MM.1S (cell line): Measurements from ENCODE around the gene NFYB.

Source experiments
- DNase-seq: peaks from one replicate; pipeline ENCODE4 v3.0.0-alpha.2; 2015
- H2AFZ ChIP-seq: fragments of 300-600 bp; sonication (generic); 2 replicates; pipeline ENCODE4 v1.6.0; 2016; ENCODE audit warnings: antibody characterized with exemption, low read length
- H3F3A ChIP-seq: fragments of 300-600 bp; sonication (generic); 2 replicates; pipeline ENCODE4 v1.6.1; 2016; ENCODE audit warnings: mild to moderate bottlenecking, antibody characterized with exemption, low read length, moderate library complexity, mixed read lengths; ENCODE audit not compliant: insufficient read depth
- H3K27ac ChIP-seq: fragments of 300-600 bp; sonication (generic); 2 replicates; pipeline ENCODE4 v1.5.1; 2016; ENCODE audit warnings: mild to moderate bottlenecking, low read length
- H3K27me3 ChIP-seq: fragments of 300-600 bp; sonication (generic); replicated peaks from 2 replicates; pipeline ENCODE4 v1.6.0; 2016; ENCODE audit warnings: low read length; ENCODE audit not compliant: insufficient read depth
- H3K36me3 ChIP-seq: fragments of 300-600 bp; sonication (generic); replicated peaks from 2 replicates; pipeline ENCODE4 v1.6.1; 2016; ENCODE audit warnings: mild to moderate bottlenecking, low read length, mixed read lengths; ENCODE audit not compliant: insufficient read depth
- H3K4me1 ChIP-seq: fragments of 300-600 bp; sonication (generic); 2 replicates; pipeline ENCODE4 v1.6.1; 2016; ENCODE audit warnings: low read length, mixed read lengths
- H3K4me2 ChIP-seq: fragments of 300-600 bp; sonication (generic); 2 replicates; pipeline ENCODE4 v1.6.0; 2016; ENCODE audit warnings: low read depth, low read length
- H3K4me3 ChIP-seq: fragments of 300-600 bp; sonication (generic); 2 replicates; pipeline ENCODE4 v1.5.1; 2016; ENCODE audit warnings: low read length, mixed read lengths
- H3K79me2 ChIP-seq: fragments of 300-600 bp; sonication (generic); 2 replicates; pipeline ENCODE4 v1.6.1; 2016; ENCODE audit warnings: mixed run types, low read length, mixed read lengths
- H3K9ac ChIP-seq: fragments of 300-600 bp; sonication (generic); 2 replicates; pipeline ENCODE4 v1.6.1; 2016; ENCODE audit warnings: low read length, mixed read lengths
- H3K9me2 ChIP-seq: fragments of 300-600 bp; sonication (generic); replicated peaks from 2 replicates; pipeline ENCODE4 v1.6.1; 2016; ENCODE audit warnings: mild to moderate bottlenecking, low read length, mixed read lengths; ENCODE audit not compliant: insufficient read depth
- H3K9me3 ChIP-seq: fragments of 300-600 bp; sonication (generic); replicated peaks from 2 replicates; pipeline ENCODE4 v1.6.1; 2016; ENCODE audit warnings: mild to moderate bottlenecking, low read length, mixed read lengths; ENCODE audit not compliant: insufficient read depth
- H4K20me1 ChIP-seq: fragments of 300-600 bp; sonication (generic); 2 replicates; pipeline ENCODE4 v1.6.1; 2016; ENCODE audit warnings: mild to moderate bottlenecking, low read length, moderate library complexity, mixed read lengths; ENCODE audit not compliant: insufficient read depth
- CTCF ChIP-seq: fragments of 300-600 bp; sonication (generic); IDR thresholded peaks from 2 replicates; pipeline ENCODE4 v1.5.1; 2016; ENCODE audit warnings: antibody characterized with exemption, low read length, mixed read lengths
- EZH2 ChIP-seq: fragments of 300-600 bp; sonication (generic); optimal IDR thresholded peaks from 2 replicates; pipeline ENCODE3; 2017; ENCODE audit warnings: low read depth, mild to moderate bottlenecking, antibody characterized with exemption, low read length, mixed read lengths
- EZH2phosphoT487 ChIP-seq: fragments of 300-600 bp; sonication (generic); IDR thresholded peaks from 2 replicates; pipeline ENCODE4 v1.6.1; 2018; ENCODE audit warnings: antibody characterized with exemption, low read length

Gene NFYB

GRCh38 chr12:104180374-104180773 lies 42.4 kb upstream of the NFYB start:
- TF ChIP-seq EZH2phosphoT487: no peak
- no peak for TF ChIP-seq CTCF
- no peak for TF ChIP-seq EZH2
- no peak overlapping the region for H3K4me2 ChIP-seq
- no peaks in the 10 kb centered on the region for H3F3A ChIP-seq
- H4K20me1 ChIP-seq: no peaks in the 10 kb centered on the region
- no peak for DNase-seq
- no peak overlapping the region for H3K9ac ChIP-seq
- H3K4me3 ChIP-seq: no peak overlapping the region
- no peak overlapping the region for H2AFZ ChIP-seq
- no peaks in the 10 kb centered on the region for H3K27me3 ChIP-seq
- no peaks in the 10 kb centered on the region for H3K9me3 ChIP-seq
- no peak overlapping the region for H3K27ac ChIP-seq
- no peaks in the 10 kb centered on the region for H3K4me1 ChIP-seq
- H3K36me3 ChIP-seq: no peaks in the 10 kb centered on the region
- H3K9me2 ChIP-seq: no peaks in the 10 kb centered on the region
- no peaks in the 10 kb centered on the region for H3K79me2 ChIP-seq

DNA sequence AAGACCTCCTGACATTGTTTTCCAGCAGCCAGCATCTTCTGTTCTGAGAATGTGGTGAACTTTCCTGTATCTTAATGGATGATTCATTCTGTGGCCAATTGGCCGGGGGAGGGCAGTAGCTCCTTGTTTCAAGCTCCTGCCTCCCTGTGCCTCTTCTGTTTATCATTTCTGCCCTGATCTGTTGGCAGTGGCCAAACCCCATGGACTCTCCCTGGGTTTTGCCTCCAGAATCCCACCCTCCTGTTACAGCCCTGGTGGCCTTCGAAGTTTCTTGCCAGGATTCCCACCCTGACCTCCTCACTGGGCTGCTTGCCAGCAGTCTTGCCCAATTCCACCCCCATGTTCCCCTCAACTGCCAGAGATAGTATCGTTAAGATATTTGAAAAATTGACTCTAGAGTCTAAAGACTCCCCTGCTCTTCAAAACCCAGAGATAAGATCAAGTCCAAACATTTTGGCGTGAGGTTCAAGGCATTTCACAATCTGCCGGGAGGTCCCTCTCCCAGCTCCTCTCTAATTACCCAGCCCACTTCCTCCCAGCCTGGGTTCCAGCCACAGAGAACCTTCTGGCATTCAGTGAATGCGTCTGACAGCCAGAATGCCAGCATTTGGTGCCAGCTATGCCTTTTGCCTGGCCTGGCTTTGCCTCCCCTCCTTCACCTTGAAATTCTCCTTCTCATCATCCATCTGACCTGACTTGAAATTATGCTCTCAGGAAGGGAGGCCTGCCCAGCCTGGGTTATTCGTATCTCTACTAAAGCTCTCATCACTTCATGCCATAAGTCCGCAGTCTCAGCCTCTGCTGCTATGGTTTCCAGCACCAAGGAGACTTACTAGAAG lies 39.9 kb upstream of the NFYB start:
- no peak overlapping the region for H2AFZ ChIP-seq
- no peaks in the 10 kb centered on the region for H3K9me2 ChIP-seq
- H3K9me3 ChIP-seq: no peaks in the 10 kb centered on the region
- H4K20me1 ChIP-seq: no peaks in the 10 kb centered on the region
- DNase-seq: no peak
- H3K9ac ChIP-seq: no peak overlapping the region
- H3K4me3 ChIP-seq: no peak overlapping the region
- no peaks in the 10 kb centered on the region for H3K4me1 ChIP-seq
- H3K4me2 ChIP-seq: no peak overlapping the region
- H3K27me3 ChIP-seq: no peaks in the 10 kb centered on the region
- no peaks in the 10 kb centered on the region for H3K79me2 ChIP-seq
- H3K27ac ChIP-seq: no peak overlapping the region
- no peak for TF ChIP-seq CTCF
- no peak for TF ChIP-seq EZH2
- TF ChIP-seq EZH2phosphoT487: no peak
- no peaks in the 10 kb centered on the region for H3K36me3 ChIP-seq
- no peaks in the 10 kb centered on the region for H3F3A ChIP-seq

DNA sequence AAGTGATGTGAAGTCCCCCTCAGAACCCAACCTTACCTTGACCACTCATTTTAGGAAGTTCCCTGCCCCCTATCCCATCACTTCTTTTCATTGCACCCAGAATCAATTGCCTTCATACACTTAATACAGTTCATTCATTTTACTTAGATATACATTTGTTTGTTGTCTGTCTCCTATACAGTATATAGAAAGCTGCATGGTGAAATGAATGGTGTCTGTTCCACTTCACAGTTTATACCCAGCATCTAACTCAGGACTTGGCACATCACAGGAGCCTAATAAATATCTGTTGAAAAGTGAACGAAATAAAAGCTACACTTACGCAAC lies 39.3 kb upstream of the NFYB start:
- Histone ChIP-seq H3K27me3 (no peaks in the 10 kb centered on the region), H3K36me3 (no peaks in the 10 kb centered on the region), H2AFZ (no peak overlapping the region), H3K4me1 (no peaks in the 10 kb centered on the region), H3K4me2 (no peak overlapping the region), H3K9me2 (no peaks in the 10 kb centered on the region), H3F3A (no peaks in the 10 kb centered on the region), H3K9ac (no peak overlapping the region), H4K20me1 (no peaks in the 10 kb centered on the region), H3K9me3 (no peaks in the 10 kb centered on the region), H3K4me3 (no peak overlapping the region), H3K79me2 (no peaks in the 10 kb centered on the region), H3K27ac (no peak overlapping the region)
- no peak for DNase-seq
- TF ChIP-seq EZH2 (no peak), CTCF (no peak), EZH2phosphoT487 (no peak)
